B cell (primary cell): ENCODE measurements around the gene RBFA. TPM values are rescaled to one million over a fixed set of nuclear protein-coding genes. Genes with fewer than 3 reads are reported as not detected.
"Not testable (repeated sequence)": the region's sequence is repeated elsewhere in the genome, so short reads cannot be mapped to it uniquely, and the experiment has no call there.

Experiments
- ATAC-seq: fragments of 200-7000 bp; cut with Tn5 transposase; one replicate; pipeline ENCODE4 v1.10.0; 2021; ENCODE audit warnings: low read depth, mild to moderate bottlenecking, moderate number of reproducible peaks, moderate library complexity
- CTCF ChIA-PET: fragments of 350-600 bp; sonication (Branson Sonifier 250); formaldehyde crosslinking; loops from one replicate; lab custom pipeline; 2021; ENCODE audit warnings: antibody characterized with exemption, inconsistent platforms; lab: Charles Lee
- POLR2A ChIA-PET: fragments of 350-600 bp; sonication (Branson Sonifier 250); formaldehyde crosslinking; loops from one replicate; lab custom pipeline; 2021; ENCODE audit warnings: antibody characterized with exemption; lab: Charles Lee
- DNase-seq: peaks from one replicate; pipeline ENCODE4 v3.0.0; 2013
- H2AFZ ChIP-seq: 2 replicates; pipeline ENCODE4 v1.6.1; 2012; ENCODE audit warnings: mild to moderate bottlenecking, low read depth, low read length; ENCODE audit not compliant: insufficient read depth, poor library complexity, severe bottlenecking
- H3K27ac ChIP-seq, 2 donors: 1 replicate in 1 of 2; 2 replicates in 1 of 2; pipeline ENCODE4 v1.5.1; 2012 to 2013; ENCODE audit warnings: low read length in 2 of 2, mild to moderate bottlenecking in 2 of 2, moderate library complexity in 1 of 2
- H3K27me3 ChIP-seq, 4 experiments: fragments of 200-600 bp in 1 of 4; sonication (generic) in 1 of 4; replicated peaks in 1 of 4; 1 replicate in 2 of 4; 2 replicates in 2 of 4; pipeline versions ENCODE4 v1.6.1 to v1.7.0; 2013 to 2016; ENCODE audit warnings: low read length in 3 of 4, mild to moderate bottlenecking in 2 of 4, mixed read lengths in 1 of 4, moderate library complexity in 1 of 4; ENCODE audit not compliant: insufficient read depth in 4 of 4, control insufficient read depth in 3 of 4; ENCODE audit errors: control extremely low read depth in 1 of 4
- H3K36me3 ChIP-seq, 2 experiments: replicated peaks in 1 of 2; 1 replicate in 1 of 2; 2 replicates in 1 of 2; pipeline versions ENCODE4 v1.6.1 to v1.7.1; 2013; ENCODE audit warnings: low read length in 1 of 2; ENCODE audit not compliant: insufficient read depth in 2 of 2, control insufficient read depth in 1 of 2; ENCODE audit errors: control extremely low read depth in 1 of 2, extremely low read depth in 1 of 2
- H3K4me1 ChIP-seq, 2 donors: fragments of 200-600 bp in 1 of 2; sonication (generic) in 1 of 2; 1 replicate in 1 of 2; 2 replicates in 1 of 2; pipeline versions ENCODE4 v1.5.1 to v1.6.1; 2013 to 2017; ENCODE audit warnings: low read length in 2 of 2; ENCODE audit not compliant: control insufficient read depth in 2 of 2, insufficient read depth in 2 of 2
- H3K4me2 ChIP-seq: replicated peaks from 2 replicates; pipeline ENCODE3; 2012; ENCODE audit warnings: mild to moderate bottlenecking, low read depth, low read length; ENCODE audit not compliant: poor library complexity, severe bottlenecking
- H3K4me3 ChIP-seq, 5 experiments: fragments of 200-600 bp in 1 of 5; sonication (generic) in 1 of 5; 1 replicate in 3 of 5; 2 replicates in 2 of 5; pipeline versions ENCODE4 v1.5.1 to v1.7.0; 2011 to 2016; ENCODE audit warnings: low read length in 4 of 5, mild to moderate bottlenecking in 4 of 5, low read depth in 2 of 5, control low read depth in 1 of 5, moderate library complexity in 1 of 5; ENCODE audit not compliant: insufficient read depth in 1 of 5; ENCODE audit errors: control extremely low read depth in 1 of 5, extremely low read depth in 1 of 5
- H3K79me2 ChIP-seq: fragments of 200-600 bp; sonication (generic); one replicate; pipeline ENCODE4 v1.6.0; 2016; ENCODE audit warnings: low read length; ENCODE audit not compliant: control insufficient read depth, insufficient read depth
- H3K9ac ChIP-seq: fragments of 200-600 bp; sonication (generic); 2 replicates; pipeline ENCODE4 v1.6.1; 2017; ENCODE audit warnings: mild to moderate bottlenecking, low read length, moderate library complexity
- H3K9me3 ChIP-seq, 3 donors: one replicate each; pipeline versions ENCODE4 v1.6.1 to v1.7.1; 2013; ENCODE audit warnings: low read length in 2 of 3; ENCODE audit not compliant: control insufficient read depth in 2 of 3, insufficient read depth in 1 of 3; ENCODE audit errors: control extremely low read depth in 1 of 3
- H4K20me1 ChIP-seq: 2 replicates; pipeline ENCODE4 v1.6.0; 2012; ENCODE audit warnings: mild to moderate bottlenecking, low read length; ENCODE audit not compliant: insufficient read depth, control insufficient read depth, poor library complexity, severe bottlenecking
- H3K27ac Mint-ChIP-seq: one replicate; pipeline ENCODE4 v1.8.0; 2021; ENCODE audit warnings: mixed read lengths
- H3K27me3 Mint-ChIP-seq: one replicate; pipeline ENCODE4 v1.8.0; 2021; ENCODE audit warnings: mixed read lengths
- H3K4me1 Mint-ChIP-seq: one replicate; pipeline ENCODE4 v1.8.0; 2021; ENCODE audit warnings: mixed read lengths
- H3K4me3 Mint-ChIP-seq: one replicate; pipeline ENCODE4 v1.8.0; 2021; ENCODE audit warnings: mixed read lengths
- H3K9me3 Mint-ChIP-seq: one replicate; pipeline ENCODE4 v1.8.0; 2022; ENCODE audit warnings: mixed read lengths; ENCODE audit not compliant: insufficient read depth
- CTCF ChIP-seq: fragments of 200-600 bp; IDR thresholded peaks from one replicate; pipeline ENCODE4 v1.8.0; 2022; ENCODE audit warnings: antibody characterized with exemption, mild to moderate bottlenecking
- EZH2 ChIP-seq: IDR thresholded peaks from 2 replicates; pipeline ENCODE4 v1.6.1; 2012; ENCODE audit warnings: borderline replicate concordance, low read depth, mild to moderate bottlenecking, moderate library complexity, low read length; ENCODE audit not compliant: insufficient read depth, poor library complexity, severe bottlenecking
- WGBS: methylation state at CpG from one replicate; pipeline ENCODE4 v1.1.5; 2013; ENCODE audit warnings: missing lambda C conversion rate; ENCODE audit not compliant: insufficient coverage; 5-methylcytosine and 5-hydroxymethylcytosine counted together
- intact Hi-C: fragments of 100-400 bp; cut with micrococcal nuclease; formaldehyde crosslinking; loops from one replicate; pipeline ENCODE4 v1.10.0; 2022
- polyA plus RNA-seq: library from polyadenylated mRNA; depleted of rRNA; stranded (reverse); fragments of >200 nt; gene quantifications from 2 replicates; pipeline ENCODE4 v1.2.3, GENCODE V29; 2012
- total RNA-seq, 2 donors: library from RNA; stranded (reverse); fragments of 120-200 nt in 1 of 2; gene quantifications; 1 replicate in 1 of 2; 2 replicates in 1 of 2; pipeline versions ENCODE4 v1.2.3 to v1.2.4, GENCODE V29; 2013 to 2022

The RBFA gene
- total and polyA plus RNA-seq, 2 donors (not counting 1 experiment from before 2014, with no cell fraction given), result 22.0 to 24.2 TPM

DNA sequence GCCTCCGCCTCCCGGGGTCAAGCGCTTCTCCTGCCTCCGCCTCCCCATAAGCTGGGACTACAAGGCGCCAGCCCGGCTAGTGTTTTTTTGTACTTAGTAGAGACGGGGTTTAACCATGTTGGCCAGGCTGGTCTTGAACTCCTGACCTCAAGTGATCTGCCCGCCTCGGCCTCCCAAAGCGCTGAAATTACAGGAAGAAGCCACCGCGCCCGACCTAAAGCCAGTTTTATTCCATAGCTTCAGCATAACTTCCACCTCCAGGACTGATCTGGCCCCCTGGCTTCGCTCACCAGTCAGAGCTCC lies 45.1 kb upstream of the RBFA start:
- ATAC-seq, result no peak
- Histone ChIP-seq H2AFZ (peak overlapping the region; percentile 94), H3K27me3 (no peaks in the 10 kb centered on the region), H3K36me3 (peaks cover 0 to 10% of the 10 kb centered on the region in 2 experiments), H3K4me2 (peak overlapping the region; percentile 92), H3K9ac (peak overlapping the region; percentile 89), H3K4me1 (peaks cover 15 to 23% of the 10 kb centered on the region in 2 donors), H3K79me2 (peaks cover 42% of the 10 kb centered on the region), H4K20me1 (peaks cover 36% of the 10 kb centered on the region), H3K9me3 (no peaks in the 10 kb centered on the region), H3K27ac (peak overlapping the region; percentile 87 to 94), H3K4me3 (peak overlapping the region; percentile 58 to 91 (median 89))
- Mint-ChIP-seq H3K27me3 (no peaks in the 10 kb centered on the region), H3K27ac (peak overlapping the region; percentile 81), H3K4me1 (peaks cover 27% of the 10 kb centered on the region), H3K4me3 (peak overlapping the region; percentile 89), H3K9me3 (no peaks in the 10 kb centered on the region)
- POLR2A ChIA-PET, result interaction anchor here (1.0 to 2.5 kb wide), 2 partner anchors 45 to 133 kb away, joined by 4 to 8 read pairs; partner anchors contain the start of gene RBFA
- CTCF ChIA-PET, result interaction anchor here (1.4 kb wide), 1 partner anchor 38 kb away, joined by 3 read pairs; the partner anchor contains the start of gene SLC66A2
- TF ChIP-seq CTCF (no peak), EZH2 (no peak)
- DNase-seq, result no peak
- intact Hi-C loops, result loop anchor here (10.0 kb wide), 1 partner anchor 156 kb away; no protein-coding TSS in a partner anchor
- 68% methylated on average over 9 of the region's 14 CpGs for WGBS

- Histone ChIP-seq H3K4me3 (no peak overlapping the region), H3K27ac (no peak overlapping the region), H2AFZ (no peak overlapping the region), H3K4me2 (no peak overlapping the region), H4K20me1 (peaks cover 14% of the 10 kb centered on the region), H3K9ac (no peak overlapping the region), H3K36me3 (peaks cover 0 to 2% of the 10 kb centered on the region in 2 experiments), H3K9me3 (no peaks in the 10 kb centered on the region), H3K79me2 (peaks cover 18% of the 10 kb centered on the region), H3K4me1 (peaks cover 13 to 20% of the 10 kb centered on the region in 2 donors), H3K27me3 (no peaks in the 10 kb centered on the region)
- Mint-ChIP-seq H3K27me3 (no peaks in the 10 kb centered on the region), H3K27ac (no peak overlapping the region), H3K9me3 (no peaks in the 10 kb centered on the region), H3K4me3 (no peak overlapping the region), H3K4me1 (peaks cover 17% of the 10 kb centered on the region)
- 88% methylated on average over 1 of the region's 2 CpGs for WGBS
- TF ChIP-seq CTCF, result no peak
- TF ChIP-seq EZH2, result no peak
- ATAC-seq (no peak), DNase-seq (no peak)
- intact Hi-C loops, result no loop called here
- ChIA-PET CTCF (no interaction called here), POLR2A (no interaction called here)
Observed at GRCh38 chr18:79991494-79991893, 42.7 kb upstream of the RBFA start.

DNA sequence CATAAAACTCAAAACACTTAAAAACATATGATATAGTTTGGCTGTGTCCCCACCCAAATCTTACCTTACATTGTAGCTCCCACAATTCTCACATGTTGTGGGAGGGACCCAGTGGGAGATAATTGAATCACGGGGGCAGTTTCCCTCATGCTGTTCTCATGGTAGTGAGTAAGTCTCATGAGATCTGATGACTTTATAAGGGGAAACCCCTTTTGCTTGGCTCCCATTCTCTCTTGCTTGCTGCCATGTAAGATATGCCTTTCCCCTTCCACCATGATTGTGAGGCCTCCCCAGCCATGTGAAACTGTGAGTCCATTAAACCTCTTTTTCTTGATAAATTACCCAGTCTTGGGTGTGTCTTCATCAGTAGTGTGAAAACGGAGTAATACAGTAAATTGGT lies 34.5 kb upstream of the RBFA start:
- H3K4me3 ChIP-seq, H3K4me2 ChIP-seq, H3K79me2 ChIP-seq, H3K27ac Mint-ChIP-seq, H3K36me3 ChIP-seq, H3K27me3 ChIP-seq, intact Hi-C loops, H4K20me1 ChIP-seq, H3K27ac ChIP-seq, H3K9ac ChIP-seq, H3K4me1 Mint-ChIP-seq, H2AFZ ChIP-seq, H3K4me1 ChIP-seq, DNase-seq, H3K27me3 Mint-ChIP-seq, ATAC-seq, H3K9me3 Mint-ChIP-seq, H3K4me3 Mint-ChIP-seq: not testable (repeated sequence)
- H3K9me3 ChIP-seq, result peaks cover 0 to 19% (median 7%) of the 10 kb centered on the region in 3 donors
- 86% methylated on average over 1 of the region's 2 CpGs for WGBS
- ChIA-PET CTCF (interaction anchor here (0.6 kb wide), 1 partner anchor 65 kb away, joined by 3 read pairs; no protein-coding TSS in a partner anchor), POLR2A (interaction anchor here (0.6 kb wide), 1 partner anchor 26 kb away, joined by 4 read pairs; no protein-coding TSS in a partner anchor)
